ENCODE measurements around the gene RMC1.

RMC1 gene

GRCh38 chr18:23568281-23569138 is 65.2 kb downstream of the RMC1 start:
- no peak for DNase-seq
- Histone ChIP-seq H3K36me3 (ENCODE audit: control insufficient read depth, insufficient read depth, low read length) (peaks cover 41% of the 10 kb centered on the region), H3K4me3 (ENCODE audit: insufficient read depth, low read depth, low read length, poor library complexity, severe bottlenecking) (no peak overlapping the region), H3K4me1 (ENCODE audit: control insufficient read depth, insufficient read depth, low read length, poor library complexity, severe bottlenecking) (peaks cover 6% of the 10 kb centered on the region), H3K27ac (ENCODE audit: insufficient read depth, low read length, poor library complexity, severe bottlenecking) (no peak overlapping the region), H3K27me3 (replicated peaks; ENCODE audit: control insufficient read depth, insufficient read depth, low read length, poor library complexity, severe bottlenecking) (no peaks in the 10 kb centered on the region), H3K9me3 (ENCODE audit: control insufficient read depth, low read length) (no peaks in the 10 kb centered on the region)

GRCh38 chr18:23569299-23570063 is 66.2 kb downstream of the RMC1 start:
- Histone ChIP-seq H3K4me3 (ENCODE audit: insufficient read depth, low read depth, low read length, poor library complexity, severe bottlenecking) (no peak overlapping the region), H3K27me3 (replicated peaks; ENCODE audit: control insufficient read depth, insufficient read depth, low read length, poor library complexity, severe bottlenecking) (no peaks in the 10 kb centered on the region), H3K9me3 (ENCODE audit: control insufficient read depth, low read length) (no peaks in the 10 kb centered on the region), H3K4me1 (ENCODE audit: control insufficient read depth, insufficient read depth, low read length, poor library complexity, severe bottlenecking) (peaks cover 15% of the 10 kb centered on the region), H3K27ac (ENCODE audit: insufficient read depth, low read length, poor library complexity, severe bottlenecking) (no peak overlapping the region), H3K36me3 (ENCODE audit: control insufficient read depth, insufficient read depth, low read length) (peaks cover 41% of the 10 kb centered on the region)
- DNase-seq: no peak

GRCh38 chr18:23570912-23571504 is 67.7 kb downstream of the RMC1 start:
- no peak for DNase-seq
- H3K4me1 ChIP-seq (ENCODE audit: control insufficient read depth, insufficient read depth, low read length, poor library complexity, severe bottlenecking): peaks cover 25% of the 10 kb centered on the region
- H3K27ac ChIP-seq (ENCODE audit: insufficient read depth, low read length, poor library complexity, severe bottlenecking): no peak overlapping the region

GRCh38 chr18:23572012-23572411 is 68.7 kb downstream of the RMC1 start:
- H3K4me3 ChIP-seq (ENCODE audit: insufficient read depth, low read depth, low read length, poor library complexity, severe bottlenecking): no peak overlapping the region
- H3K36me3 ChIP-seq (ENCODE audit: control insufficient read depth, insufficient read depth, low read length): peaks cover 24% of the 10 kb centered on the region
- H3K4me1 ChIP-seq (ENCODE audit: control insufficient read depth, insufficient read depth, low read length, poor library complexity, severe bottlenecking): peaks cover 25% of the 10 kb centered on the region
- H3K9me3 ChIP-seq (ENCODE audit: control insufficient read depth, low read length): no peaks in the 10 kb centered on the region
- H3K27me3 ChIP-seq (replicated peaks; ENCODE audit: control insufficient read depth, insufficient read depth, low read length, poor library complexity, severe bottlenecking): no peaks in the 10 kb centered on the region
- H3K27ac ChIP-seq (ENCODE audit: insufficient read depth, low read length, poor library complexity, severe bottlenecking): no peak overlapping the region
- no peak for DNase-seq

More at GRCh38 chr18:23570912-23571504, 67.7 kb downstream of the RMC1 start:
- no peak overlapping the region for H3K4me3 ChIP-seq (ENCODE audit: insufficient read depth, low read depth, low read length, poor library complexity, severe bottlenecking)
- H3K27me3 ChIP-seq (replicated peaks; ENCODE audit: control insufficient read depth, insufficient read depth, low read length, poor library complexity, severe bottlenecking): no peaks in the 10 kb centered on the region
- H3K36me3 ChIP-seq (ENCODE audit: control insufficient read depth, insufficient read depth, low read length): peaks cover 34% of the 10 kb centered on the region
- no peaks in the 10 kb centered on the region for H3K9me3 ChIP-seq (ENCODE audit: control insufficient read depth, low read length)

- no peak for DNase-seq
- H3K36me3 ChIP-seq (ENCODE audit: control insufficient read depth, insufficient read depth, low read length): peaks cover 18% of the 10 kb centered on the region
- no peaks in the 10 kb centered on the region for H3K9me3 ChIP-seq (ENCODE audit: control insufficient read depth, low read length)
- no peak overlapping the region for H3K4me3 ChIP-seq (ENCODE audit: insufficient read depth, low read depth, low read length, poor library complexity, severe bottlenecking)
- H3K27ac ChIP-seq (ENCODE audit: insufficient read depth, low read length, poor library complexity, severe bottlenecking): no peak overlapping the region
- peaks cover 25% of the 10 kb centered on the region for H3K4me1 ChIP-seq (ENCODE audit: control insufficient read depth, insufficient read depth, low read length, poor library complexity, severe bottlenecking)
- no peaks in the 10 kb centered on the region for H3K27me3 ChIP-seq (replicated peaks; ENCODE audit: control insufficient read depth, insufficient read depth, low read length, poor library complexity, severe bottlenecking)
Observed at GRCh38 chr18:23572570-23572969, 69.3 kb downstream of the RMC1 start.

GRCh38 chr18:23573020-23573419 is 69.7 kb downstream of the RMC1 start:
- Histone ChIP-seq H3K4me1 (ENCODE audit: control insufficient read depth, insufficient read depth, low read length, poor library complexity, severe bottlenecking) (peaks cover 25% of the 10 kb centered on the region), H3K4me3 (ENCODE audit: insufficient read depth, low read depth, low read length, poor library complexity, severe bottlenecking) (no peak overlapping the region), H3K9me3 (ENCODE audit: control insufficient read depth, low read length) (no peaks in the 10 kb centered on the region), H3K36me3 (ENCODE audit: control insufficient read depth, insufficient read depth, low read length) (peaks cover 17% of the 10 kb centered on the region), H3K27ac (ENCODE audit: insufficient read depth, low read length, poor library complexity, severe bottlenecking) (peak overlapping the region; percentile 58), H3K27me3 (replicated peaks; ENCODE audit: control insufficient read depth, insufficient read depth, low read length, poor library complexity, severe bottlenecking) (no peaks in the 10 kb centered on the region)
- no peak for DNase-seq

- peak; percentile 14 to 22 (median 19) for DNase-seq
- H3K4me1 ChIP-seq (ENCODE audit: control insufficient read depth, insufficient read depth, low read length, poor library complexity, severe bottlenecking): peaks cover 25% of the 10 kb centered on the region
Observed at GRCh38 chr18:23573626-23574431, 70.5 kb downstream of the RMC1 start.

GRCh38 chr18:23574611-23575308 is 71.4 kb downstream of the RMC1 start:
- no peak for DNase-seq
- peaks cover 25% of the 10 kb centered on the region for H3K4me1 ChIP-seq (ENCODE audit: control insufficient read depth, insufficient read depth, low read length, poor library complexity, severe bottlenecking)
- H3K27ac ChIP-seq (ENCODE audit: insufficient read depth, low read length, poor library complexity, severe bottlenecking): peak overlapping the region; percentile 58
- H3K36me3 ChIP-seq (ENCODE audit: control insufficient read depth, insufficient read depth, low read length): peaks cover 3% of the 10 kb centered on the region
- peak overlapping the region; percentile 15 for H3K4me3 ChIP-seq (ENCODE audit: insufficient read depth, low read depth, low read length, poor library complexity, severe bottlenecking)
- H3K9me3 ChIP-seq (ENCODE audit: control insufficient read depth, low read length): no peaks in the 10 kb centered on the region
- no peaks in the 10 kb centered on the region for H3K27me3 ChIP-seq (replicated peaks; ENCODE audit: control insufficient read depth, insufficient read depth, low read length, poor library complexity, severe bottlenecking)

More at GRCh38 chr18:23573626-23574431, 70.5 kb downstream of the RMC1 start:
- no peaks in the 10 kb centered on the region for H3K9me3 ChIP-seq (ENCODE audit: control insufficient read depth, low read length)
- H3K36me3 ChIP-seq (ENCODE audit: control insufficient read depth, insufficient read depth, low read length): peaks cover 9% of the 10 kb centered on the region
- peak overlapping the region; percentile 58 for H3K27ac ChIP-seq (ENCODE audit: insufficient read depth, low read length, poor library complexity, severe bottlenecking)
- H3K4me3 ChIP-seq (ENCODE audit: insufficient read depth, low read depth, low read length, poor library complexity, severe bottlenecking): peak overlapping the region; percentile 15
- no peaks in the 10 kb centered on the region for H3K27me3 ChIP-seq (replicated peaks; ENCODE audit: control insufficient read depth, insufficient read depth, low read length, poor library complexity, severe bottlenecking)

- Histone ChIP-seq H3K27ac (ENCODE audit: insufficient read depth, low read length, poor library complexity, severe bottlenecking) (no peak overlapping the region), H3K4me1 (ENCODE audit: control insufficient read depth, insufficient read depth, low read length, poor library complexity, severe bottlenecking) (peaks cover 25% of the 10 kb centered on the region), H3K36me3 (ENCODE audit: control insufficient read depth, insufficient read depth, low read length) (peaks cover under 1% of the 10 kb centered on the region), H3K27me3 (replicated peaks; ENCODE audit: control insufficient read depth, insufficient read depth, low read length, poor library complexity, severe bottlenecking) (no peaks in the 10 kb centered on the region), H3K9me3 (ENCODE audit: control insufficient read depth, low read length) (no peaks in the 10 kb centered on the region), H3K4me3 (ENCODE audit: insufficient read depth, low read depth, low read length, poor library complexity, severe bottlenecking) (no peak overlapping the region)
- no peak for DNase-seq
Observed at GRCh38 chr18:23575309-23575651, 72.0 kb downstream of the RMC1 start.

Measured in effector memory CD4-positive, alpha-beta T cell (primary cell).